Naive thymus-derived CD8-positive, alpha-beta T cell (primary cell): ENCODE data around the gene SPEG. TPM values are rescaled to one million over a fixed set of nuclear protein-coding genes. Genes with fewer than 3 reads are reported as not detected.

Experiments
- ATAC-seq, 2 donors: fragments of 150-1000 bp; cut with Tn5 transposase in 1 of 2; sonication (Bioruptor Pico), chemical (Tn5 transposase) in 1 of 2; 1 replicate in 1 of 2; 2 replicates in 1 of 2; pipeline ENCODE4 v1.10.0; 2021; ENCODE audit warnings: mild to moderate bottlenecking in 2 of 2, moderate library complexity in 2 of 2
- POLR2A ChIA-PET: fragments of 350-600 bp; sonication (Branson Sonifier 250); formaldehyde crosslinking; loops from one replicate; lab custom pipeline; 2021; ENCODE audit warnings: antibody characterized with exemption; lab: Charles Lee
- DNase-seq, 10 donors: peaks; one replicate each; pipeline versions ENCODE4 v3.0.0 to v3.0.0-alpha.2; 2020 to 2022
- H3K27ac Mint-ChIP-seq, 10 donors: one replicate each; pipeline ENCODE4 v1.8.0; 2020 to 2022; ENCODE audit warnings: mild to moderate bottlenecking in 10 of 10, mixed read lengths in 10 of 10, moderate library complexity in 4 of 10, inconsistent platforms in 1 of 10
- H3K27me3 Mint-ChIP-seq, 5 donors: one replicate each; pipeline ENCODE4 v1.8.0; 2021 to 2022; ENCODE audit warnings: mixed read lengths in 5 of 5
- H3K36me3 Mint-ChIP-seq, 3 donors: one replicate each; pipeline ENCODE4 v1.8.0; 2020 to 2022; ENCODE audit warnings: mixed read lengths in 3 of 3, mild to moderate bottlenecking in 2 of 3, inconsistent platforms in 1 of 3
- H3K4me1 Mint-ChIP-seq, 4 donors: one replicate each; pipeline ENCODE4 v1.8.0; 2021 to 2022; ENCODE audit warnings: mixed read lengths in 4 of 4
- H3K4me3 Mint-ChIP-seq, 10 donors: one replicate each; pipeline ENCODE4 v1.8.0; 2020 to 2022; ENCODE audit warnings: mild to moderate bottlenecking in 10 of 10, mixed read lengths in 10 of 10, moderate library complexity in 6 of 10, inconsistent platforms in 1 of 10
- H3K9me3 Mint-ChIP-seq, 9 donors: one replicate each; pipeline ENCODE4 v1.8.0; 2020 to 2022; ENCODE audit warnings: mixed read lengths in 9 of 9, mild to moderate bottlenecking in 3 of 9, inconsistent platforms in 1 of 9, moderate library complexity in 1 of 9
- polyA plus RNA-seq, 3 donors: library from polyadenylated mRNA; unstranded; fragments of 300-500 nt; fragmentation: Illumina TruSeq; gene quantifications; one replicate each; pipeline ENCODE4 v1.2.3, GENCODE V29; 2021
- total RNA-seq, 8 experiments: library from RNA in 2 of 8; stranded (reverse) in 2 of 8; gene quantifications; one replicate each; pipeline ENCODE4 v1.2.3 and lab custom pipeline; 2021 to 2026

SPEG gene
- total and polyA plus RNA-seq, 5 experiments from 2014 or later, result 1.6 to 22.5 (median 3.0) TPM

GRCh38 chr2:219530048-219530963, 95.7 kb downstream of the SPEG start:
- ATAC-seq (peak; percentile 96 to 99), DNase-seq (peak; percentile 70 to 90 (median 84))
- Mint-ChIP-seq H3K36me3 (peaks cover 0 to 3% (median 0%) of the 10 kb centered on the region in 3 donors), H3K4me1 (peaks cover 0 to 8% (median 5%) of the 10 kb centered on the region in 4 donors), H3K4me3 (no peak overlapping the region), H3K9me3 (no peaks in the 10 kb centered on the region), H3K27ac (peak overlapping the region in 1 of 10 donors; percentile 50), H3K27me3 (peaks cover 44 to 83% (median 58%) of the 10 kb centered on the region in 5 donors)
- POLR2A ChIA-PET, result no interaction called here

- peaks cover 33 to 74% (median 45%) of the 10 kb centered on the region in 5 donors for H3K27me3 Mint-ChIP-seq
- H3K36me3 Mint-ChIP-seq, result no peaks in the 10 kb centered on the region
Observed at GRCh38 chr2:219531639-219532377, 97.2 kb downstream of the SPEG start.

GRCh38 chr2:219532378-219532649, 97.7 kb downstream of the SPEG start:
- DNase-seq (no peak), ATAC-seq (no peak)
- POLR2A ChIA-PET, result no interaction called here
- Mint-ChIP-seq H3K4me3 (no peak overlapping the region), H3K27ac (peak overlapping the region in 1 of 10 donors; percentile 12), H3K36me3 (no peaks in the 10 kb centered on the region), H3K27me3 (peaks cover 30 to 69% (median 40%) of the 10 kb centered on the region in 5 donors), H3K4me1 (peaks cover 0 to 8% (median 5%) of the 10 kb centered on the region in 4 donors), H3K9me3 (no peaks in the 10 kb centered on the region)

More at GRCh38 chr2:219531639-219532377, 97.2 kb downstream of the SPEG start:
- no peak overlapping the region for H3K4me3 Mint-ChIP-seq
- POLR2A ChIA-PET, result no interaction called here
- DNase-seq, result no peak
- peaks cover 0 to 8% (median 5%) of the 10 kb centered on the region in 4 donors for H3K4me1 Mint-ChIP-seq
- no peaks in the 10 kb centered on the region for H3K9me3 Mint-ChIP-seq
- ATAC-seq, result no peak
- H3K27ac Mint-ChIP-seq, result no peak overlapping the region

- no peak overlapping the region for H3K27ac Mint-ChIP-seq
- ATAC-seq (no peak), DNase-seq (no peak)
- POLR2A ChIA-PET, result no interaction called here
- peaks cover 21 to 51% (median 28%) of the 10 kb centered on the region in 5 donors for H3K27me3 Mint-ChIP-seq
- no peak overlapping the region for H3K4me3 Mint-ChIP-seq
- H3K36me3 Mint-ChIP-seq, result no peaks in the 10 kb centered on the region
- peaks cover 0 to 8% (median 5%) of the 10 kb centered on the region in 4 donors for H3K4me1 Mint-ChIP-seq
- no peaks in the 10 kb centered on the region for H3K9me3 Mint-ChIP-seq
Observed at GRCh38 chr2:219533930-219534661, 99.5 kb downstream of the SPEG start.

GRCh38 chr2:219536425-219536824, 101.8 kb downstream of the SPEG start:
- no peak overlapping the region for H3K27ac Mint-ChIP-seq
- no peak for ATAC-seq
- no peak for DNase-seq
- peaks cover 5 to 28% (median 8%) of the 10 kb centered on the region in 5 donors for H3K27me3 Mint-ChIP-seq
- no peaks in the 10 kb centered on the region for H3K9me3 Mint-ChIP-seq
- peaks cover 0 to 4% (median 2%) of the 10 kb centered on the region in 4 donors for H3K4me1 Mint-ChIP-seq
- H3K36me3 Mint-ChIP-seq, result no peaks in the 10 kb centered on the region
- no peak overlapping the region for H3K4me3 Mint-ChIP-seq
- POLR2A ChIA-PET, result no interaction called here

- H3K4me1 Mint-ChIP-seq, result peaks cover 2 to 8% (median 6%) of the 10 kb centered on the region in 4 donors
- H3K27ac Mint-ChIP-seq, result no peak overlapping the region
- H3K36me3 Mint-ChIP-seq, result no peaks in the 10 kb centered on the region
- no peak for DNase-seq
- H3K4me3 Mint-ChIP-seq, result no peak overlapping the region
- POLR2A ChIA-PET, result no interaction called here
- peaks cover 2 to 24% (median 6%) of the 10 kb centered on the region in 5 donors for H3K27me3 Mint-ChIP-seq
- no peak for ATAC-seq
- H3K9me3 Mint-ChIP-seq, result no peaks in the 10 kb centered on the region
Observed at GRCh38 chr2:219536967-219537366, 102.3 kb downstream of the SPEG start.

GRCh38 chr2:219537657-219538488, 103.2 kb downstream of the SPEG start:
- Mint-ChIP-seq H3K36me3 (no peaks in the 10 kb centered on the region), H3K9me3 (no peaks in the 10 kb centered on the region), H3K4me1 (peaks cover 6 to 17% (median 15%) of the 10 kb centered on the region in 4 donors), H3K27ac (no peak overlapping the region), H3K27me3 (peaks cover 0 to 15% (median 4%) of the 10 kb centered on the region in 5 donors), H3K4me3 (no peak overlapping the region)
- ATAC-seq (no peak), DNase-seq (no peak)
- POLR2A ChIA-PET, result no interaction called here

- H3K4me3 Mint-ChIP-seq, result no peak overlapping the region
- H3K36me3 Mint-ChIP-seq, result no peaks in the 10 kb centered on the region
- H3K27me3 Mint-ChIP-seq, result peaks cover 0 to 11% (median 4%) of the 10 kb centered on the region in 5 donors
- no peaks in the 10 kb centered on the region for H3K9me3 Mint-ChIP-seq
- H3K4me1 Mint-ChIP-seq, result peaks cover 6 to 19% (median 15%) of the 10 kb centered on the region in 4 donors
- DNase-seq (no peak), ATAC-seq (no peak)
- peak overlapping the region in 1 of 10 donors; percentile 3 for H3K27ac Mint-ChIP-seq
- POLR2A ChIA-PET, result no interaction called here
Observed at GRCh38 chr2:219538504-219538951, 103.9 kb downstream of the SPEG start.

- H3K4me1 Mint-ChIP-seq, result peaks cover 7 to 20% (median 15%) of the 10 kb centered on the region in 4 donors
- no peak for ATAC-seq
Observed at GRCh38 chr2:219538956-219539788, 104.5 kb downstream of the SPEG start.

GRCh38 chr2:219539926-219540678, 105.5 kb downstream of the SPEG start:
- Mint-ChIP-seq H3K4me3 (no peak overlapping the region), H3K27ac (no peak overlapping the region), H3K27me3 (peaks cover 0 to 9% (median 4%) of the 10 kb centered on the region in 5 donors), H3K9me3 (no peaks in the 10 kb centered on the region), H3K4me1 (peaks cover 12 to 29% (median 23%) of the 10 kb centered on the region in 4 donors), H3K36me3 (no peaks in the 10 kb centered on the region)
- POLR2A ChIA-PET, result no interaction called here
- no peak for DNase-seq
- no peak for ATAC-seq

More at GRCh38 chr2:219538956-219539788, 104.5 kb downstream of the SPEG start:
- DNase-seq, result no peak
- H3K9me3 Mint-ChIP-seq, result no peaks in the 10 kb centered on the region
- H3K4me3 Mint-ChIP-seq, result no peak overlapping the region
- peaks cover 0 to 11% (median 4%) of the 10 kb centered on the region in 5 donors for H3K27me3 Mint-ChIP-seq
- POLR2A ChIA-PET, result no interaction called here
- peak overlapping the region in 1 of 10 donors; percentile 1 for H3K27ac Mint-ChIP-seq
- no peaks in the 10 kb centered on the region for H3K36me3 Mint-ChIP-seq
